H9 (cell line): Measurements from ENCODE around the gene UQCC2. TPM values are rescaled to one million over a fixed set of nuclear protein-coding genes. Genes with fewer than 3 reads are reported as not detected.

Experiments used
- DNase-seq: peaks from one replicate; pipeline ENCODE4 v3.0.0-alpha.2; 2017
- H2AFZ ChIP-seq: one replicate; pipeline ENCODE4 v1.6.1; 2013; ENCODE audit warnings: mild to moderate bottlenecking, low read length, control low read depth, moderate library complexity
- H2AK5ac ChIP-seq: 2 replicates; pipeline ENCODE4 v1.6.1; 2013; ENCODE audit warnings: low read length, control low read depth, mixed read lengths; ENCODE audit not compliant: insufficient read length
- H2BK120ac ChIP-seq: one replicate; pipeline ENCODE4 v1.6.1; 2013; ENCODE audit warnings: low read depth, mild to moderate bottlenecking, low read length, control low read depth, inconsistent platforms; ENCODE audit not compliant: poor library complexity, severe bottlenecking
- H2BK12ac ChIP-seq: 2 replicates; pipeline ENCODE4 v1.6.1; 2013; ENCODE audit warnings: low read length, control low read depth, mixed read lengths, low read depth; ENCODE audit not compliant: insufficient read length
- H2BK15ac ChIP-seq: 2 replicates; pipeline ENCODE4 v1.6.1; 2013; ENCODE audit warnings: low read depth, low read length, control low read depth
- H2BK20ac ChIP-seq: one replicate; pipeline ENCODE4 v1.6.1; 2013; ENCODE audit warnings: low read depth, mild to moderate bottlenecking, low read length, control low read depth, inconsistent platforms; ENCODE audit not compliant: poor library complexity, severe bottlenecking
- H2BK5ac ChIP-seq: 2 replicates; pipeline ENCODE4 v1.6.1; 2013; ENCODE audit warnings: low read length, control low read depth, mixed read lengths; ENCODE audit not compliant: insufficient read length
- H3K14ac ChIP-seq: 2 replicates; pipeline ENCODE4 v1.6.1; 2013; ENCODE audit warnings: low read length, control low read depth; ENCODE audit not compliant: insufficient read depth
- H3K18ac ChIP-seq: 2 replicates; pipeline ENCODE4 v1.6.1; 2013; ENCODE audit warnings: low read depth, mild to moderate bottlenecking, mixed read lengths, low read length, control low read depth; ENCODE audit not compliant: insufficient read length
- H3K23ac ChIP-seq: 2 replicates; pipeline ENCODE4 v1.6.1; 2013; ENCODE audit warnings: low read length, control low read depth, mixed read lengths, low read depth; ENCODE audit not compliant: insufficient read length
- H3K23me2 ChIP-seq: 2 replicates; pipeline ENCODE4 v1.6.1; 2013; ENCODE audit warnings: low read depth, mild to moderate bottlenecking, mixed read lengths, low read length, control low read depth; ENCODE audit not compliant: insufficient read length, poor library complexity, severe bottlenecking
- H3K27ac ChIP-seq: 2 replicates; pipeline ENCODE4 v1.5.1; 2013; ENCODE audit warnings: low read length, control low read depth, mixed read lengths, low read depth; ENCODE audit not compliant: insufficient read length
- H3K27me3 ChIP-seq: 2 replicates; pipeline ENCODE4 v1.6.1; 2013; ENCODE audit warnings: low read length, control low read depth, inconsistent platforms; ENCODE audit not compliant: insufficient read depth
- H3K4ac ChIP-seq: 2 replicates; pipeline ENCODE4 v1.6.1; 2013; ENCODE audit warnings: low read depth, mild to moderate bottlenecking, control low read depth, inconsistent platforms, low read length, moderate library complexity
- H3K4me1 ChIP-seq: 2 replicates; pipeline ENCODE4 v1.6.1; 2013; ENCODE audit warnings: low read length, control low read depth, inconsistent platforms; ENCODE audit not compliant: insufficient read depth
- H3K4me2 ChIP-seq: 2 replicates; pipeline ENCODE4 v1.6.1; 2013; ENCODE audit warnings: low read length, control low read depth, mixed read lengths; ENCODE audit not compliant: insufficient read length, insufficient read depth
- H3K56ac ChIP-seq: 2 replicates; pipeline ENCODE4 v1.6.1; 2013; ENCODE audit warnings: low read depth, mild to moderate bottlenecking, mixed read lengths, low read length, control low read depth; ENCODE audit not compliant: insufficient read length
- H3K79me1 ChIP-seq: 2 replicates; pipeline ENCODE4 v1.6.1; 2013; ENCODE audit warnings: low read depth, mild to moderate bottlenecking, moderate library complexity, low read length, control low read depth, inconsistent platforms; ENCODE audit not compliant: insufficient read depth, poor library complexity, severe bottlenecking
- H3K79me2 ChIP-seq: 2 replicates; pipeline ENCODE4 v1.6.1; 2013; ENCODE audit warnings: low read length, control low read depth, inconsistent platforms; ENCODE audit not compliant: insufficient read depth
- H3K9ac ChIP-seq: 2 replicates; pipeline ENCODE4 v1.6.1; 2013; ENCODE audit warnings: low read length, control low read depth, mixed read lengths; ENCODE audit not compliant: insufficient read length; ENCODE audit errors: extremely low read depth
- H3K9me3 ChIP-seq: one replicate; pipeline ENCODE4 v1.6.1; 2013; ENCODE audit warnings: low read depth, low read length, inconsistent platforms; ENCODE audit not compliant: control insufficient read depth
- H3T11ph ChIP-seq: one replicate; pipeline ENCODE4 v1.6.1; 2013; ENCODE audit warnings: mild to moderate bottlenecking, low read length, control low read depth, inconsistent platforms
- H4K20me1 ChIP-seq: one replicate; pipeline ENCODE4 v1.6.1; 2013; ENCODE audit not compliant: control insufficient read depth, insufficient read length, insufficient read depth
- H4K5ac ChIP-seq: 2 replicates; pipeline ENCODE4 v1.6.1; 2013; ENCODE audit warnings: low read depth, mild to moderate bottlenecking, mixed read lengths, low read length, control low read depth; ENCODE audit not compliant: insufficient read length
- H4K8ac ChIP-seq: replicated peaks from 2 replicates; pipeline ENCODE4 v1.6.1; 2013; ENCODE audit warnings: low read length, control low read depth, mixed read lengths, low read depth; ENCODE audit not compliant: insufficient read length
- H4K91ac ChIP-seq: 2 replicates; pipeline ENCODE4 v1.6.1; 2013; ENCODE audit warnings: low read depth, mild to moderate bottlenecking, moderate library complexity, mixed read lengths, low read length, control low read depth; ENCODE audit not compliant: insufficient read length
- H3K27ac Mint-ChIP-seq, 3 experiments: 2 replicates in 2 of 3; 3 replicates in 1 of 3; pipeline ENCODE4 v1.8.0; 2020 to 2021; ENCODE audit warnings: mixed read lengths in 3 of 3, mild to moderate bottlenecking in 1 of 3, moderate library complexity in 1 of 3
- H3K27me3 Mint-ChIP-seq: 2 replicates; pipeline ENCODE4 v1.8.0; 2021; ENCODE audit warnings: low read depth, mild to moderate bottlenecking, moderate library complexity, mixed read lengths
- H3K36me3 Mint-ChIP-seq, 3 experiments: 2 replicates in 2 of 3; 3 replicates in 1 of 3; pipeline ENCODE4 v1.8.0; 2020 to 2021; ENCODE audit warnings: low read depth in 3 of 3, mixed read lengths in 3 of 3; ENCODE audit not compliant: insufficient read depth in 1 of 3
- H3K4me1 Mint-ChIP-seq, 2 experiments: 2 replicates each; pipeline ENCODE4 v1.8.0; 2020; ENCODE audit warnings: mixed read lengths in 2 of 2
- H3K4me3 Mint-ChIP-seq, 2 experiments: 2 replicates in 1 of 2; 3 replicates in 1 of 2; pipeline ENCODE4 v1.8.0; 2020 to 2021; ENCODE audit warnings: mild to moderate bottlenecking in 2 of 2, mixed read lengths in 2 of 2, moderate library complexity in 1 of 2
- H3K9me3 Mint-ChIP-seq, 2 experiments: 2 replicates in 1 of 2; 3 replicates in 1 of 2; pipeline ENCODE4 v1.8.0; 2020; ENCODE audit warnings: mild to moderate bottlenecking in 2 of 2, mixed read lengths in 2 of 2, moderate library complexity in 1 of 2
- WGBS: extraction: QIAGEN DNeasy Blood & Tissue Kit; methylation state at CpG from one replicate; pipeline ENCODE4 v1.1.7; 2013; ENCODE audit warnings: missing lambda C conversion rate, low lambda C conversion rate, mixed read lengths; ENCODE audit not compliant: insufficient read length; ENCODE audit errors: extremely low coverage; 5-methylcytosine and 5-hydroxymethylcytosine counted together
- total RNA-seq: library from RNA; stranded (reverse); gene quantifications from 2 replicates; pipeline ENCODE4 v1.2.1, GENCODE V29; 2021
- TF ChIP-seq, protein P1 (sequence below): fragments of 200-600 bp; sonication (generic); conservative IDR thresholded peaks from 3 replicates; pipeline ENCODE4 v1.8.0; 2021; ENCODE audit warnings: antibody characterized with exemption, mild to moderate bottlenecking

Gene UQCC2
- total RNA-seq, 1 experiment from 2014 or later: 140 TPM

GRCh38 chr6:33693186-33694105 is 18.1 kb downstream of the UQCC2 start:
- TF ChIP-seq, protein P1, sequence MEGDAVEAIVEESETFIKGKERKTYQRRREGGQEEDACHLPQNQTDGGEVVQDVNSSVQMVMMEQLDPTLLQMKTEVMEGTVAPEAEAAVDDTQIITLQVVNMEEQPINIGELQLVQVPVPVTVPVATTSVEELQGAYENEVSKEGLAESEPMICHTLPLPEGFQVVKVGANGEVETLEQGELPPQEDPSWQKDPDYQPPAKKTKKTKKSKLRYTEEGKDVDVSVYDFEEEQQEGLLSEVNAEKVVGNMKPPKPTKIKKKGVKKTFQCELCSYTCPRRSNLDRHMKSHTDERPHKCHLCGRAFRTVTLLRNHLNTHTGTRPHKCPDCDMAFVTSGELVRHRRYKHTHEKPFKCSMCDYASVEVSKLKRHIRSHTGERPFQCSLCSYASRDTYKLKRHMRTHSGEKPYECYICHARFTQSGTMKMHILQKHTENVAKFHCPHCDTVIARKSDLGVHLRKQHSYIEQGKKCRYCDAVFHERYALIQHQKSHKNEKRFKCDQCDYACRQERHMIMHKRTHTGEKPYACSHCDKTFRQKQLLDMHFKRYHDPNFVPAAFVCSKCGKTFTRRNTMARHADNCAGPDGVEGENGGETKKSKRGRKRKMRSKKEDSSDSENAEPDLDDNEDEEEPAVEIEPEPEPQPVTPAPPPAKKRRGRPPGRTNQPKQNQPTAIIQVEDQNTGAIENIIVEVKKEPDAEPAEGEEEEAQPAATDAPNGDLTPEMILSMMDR: no peak
- H3K9ac ChIP-seq: no peak overlapping the region
- H3K56ac ChIP-seq: no peak overlapping the region
- no peak overlapping the region for H3K27ac ChIP-seq
- no CpG with 5 or more reads among the region's 28 CpGs for WGBS
- H3K4ac ChIP-seq: no peak overlapping the region
- Mint-ChIP-seq H3K4me1 (peaks cover 13 to 16% of the 10 kb centered on the region in 2 experiments), H3K27ac (peak overlapping the region in 1 of 3 experiments; percentile 33; a peak in 1 of 7 replicates), H3K27me3 (no peaks in the 10 kb centered on the region), H3K9me3 (no peaks in the 10 kb centered on the region), H3K36me3 (peaks cover 34 to 94% (median 76%) of the 10 kb centered on the region in 3 experiments; a peak in 6 of 7 replicates), H3K4me3 (no peak overlapping the region)
- 0 out of 2 replicates have a peak, but pooled peaks cover 3% of the 10 kb centered on the region for H3K4me1 ChIP-seq
- no peak overlapping the region for H2BK5ac ChIP-seq
- H3K9me3 ChIP-seq: no peaks in the 10 kb centered on the region
- no peak overlapping the region for H2AK5ac ChIP-seq
- no peak overlapping the region for H3K14ac ChIP-seq
- no peaks in the 10 kb centered on the region for H3K79me1 ChIP-seq
- H2BK15ac ChIP-seq: no peak overlapping the region
- H4K5ac ChIP-seq: no peak overlapping the region
- H4K20me1 ChIP-seq: no peaks in the 10 kb centered on the region
- no peak overlapping the region for H2BK120ac ChIP-seq
- H3K23ac ChIP-seq: no peak overlapping the region
- H3K4me2 ChIP-seq: no peak overlapping the region
- no peak overlapping the region for H4K8ac ChIP-seq
- H3K18ac ChIP-seq: no peak overlapping the region
- no peaks in the 10 kb centered on the region for H3K79me2 ChIP-seq
- no peak overlapping the region for H2BK20ac ChIP-seq
- H2AFZ ChIP-seq: no peak overlapping the region
- no peak overlapping the region for H4K91ac ChIP-seq
- no peak overlapping the region for H2BK12ac ChIP-seq
- no peak for DNase-seq
- H3K27me3 ChIP-seq: no peaks in the 10 kb centered on the region
- no peaks in the 10 kb centered on the region for H3K23me2 ChIP-seq
- H3T11ph ChIP-seq: no peak overlapping the region
